Measurements from ENCODE around the gene RBBP5. TPM values are rescaled to one million over a fixed set of nuclear protein-coding genes. Genes with fewer than 3 reads are reported as not detected.

Gene RBBP5
- total RNA-seq, 1 donor from 2014 or later: 14.7 TPM

DNA sequence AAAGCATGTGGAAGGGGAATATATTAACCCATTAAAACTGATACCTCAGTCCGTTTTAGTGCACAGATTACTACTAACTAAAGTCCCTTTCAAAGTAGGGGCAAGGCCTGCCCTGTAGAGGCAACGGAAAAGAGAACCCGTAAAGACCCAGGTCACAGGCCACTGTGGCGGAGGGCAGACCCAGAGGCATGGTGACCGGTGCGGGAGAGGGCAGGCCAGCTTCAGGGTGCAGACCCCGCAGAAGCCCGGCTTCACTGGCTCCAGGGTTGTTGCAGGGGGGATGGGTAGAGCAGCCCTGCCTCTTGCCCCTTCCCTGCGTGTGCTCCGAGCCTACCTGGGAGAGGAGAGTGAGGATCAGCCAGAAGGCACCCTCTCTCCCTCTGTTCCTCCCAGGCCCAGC lies 61.0 kb downstream of the RBBP5 start:
- Mint-ChIP-seq H3K4me1 (ENCODE audit: unreplicated experiment) (peaks cover 3% of the 10 kb centered on the region), H3K27me3 (ENCODE audit: unreplicated experiment) (peaks cover 6% of the 10 kb centered on the region), H3K4me3 (ENCODE audit: unreplicated experiment) (no peak overlapping the region), H3K36me3 (ENCODE audit: unreplicated experiment) (no peaks in the 10 kb centered on the region), H3K27ac (ENCODE audit: unreplicated experiment) (no peak overlapping the region), H3K9me3 (ENCODE audit: unreplicated experiment) (no peaks in the 10 kb centered on the region)
- no peak for DNase-seq (ENCODE audit: extremely low spot score, unreplicated experiment)
- TF ChIP-seq, protein P1, sequence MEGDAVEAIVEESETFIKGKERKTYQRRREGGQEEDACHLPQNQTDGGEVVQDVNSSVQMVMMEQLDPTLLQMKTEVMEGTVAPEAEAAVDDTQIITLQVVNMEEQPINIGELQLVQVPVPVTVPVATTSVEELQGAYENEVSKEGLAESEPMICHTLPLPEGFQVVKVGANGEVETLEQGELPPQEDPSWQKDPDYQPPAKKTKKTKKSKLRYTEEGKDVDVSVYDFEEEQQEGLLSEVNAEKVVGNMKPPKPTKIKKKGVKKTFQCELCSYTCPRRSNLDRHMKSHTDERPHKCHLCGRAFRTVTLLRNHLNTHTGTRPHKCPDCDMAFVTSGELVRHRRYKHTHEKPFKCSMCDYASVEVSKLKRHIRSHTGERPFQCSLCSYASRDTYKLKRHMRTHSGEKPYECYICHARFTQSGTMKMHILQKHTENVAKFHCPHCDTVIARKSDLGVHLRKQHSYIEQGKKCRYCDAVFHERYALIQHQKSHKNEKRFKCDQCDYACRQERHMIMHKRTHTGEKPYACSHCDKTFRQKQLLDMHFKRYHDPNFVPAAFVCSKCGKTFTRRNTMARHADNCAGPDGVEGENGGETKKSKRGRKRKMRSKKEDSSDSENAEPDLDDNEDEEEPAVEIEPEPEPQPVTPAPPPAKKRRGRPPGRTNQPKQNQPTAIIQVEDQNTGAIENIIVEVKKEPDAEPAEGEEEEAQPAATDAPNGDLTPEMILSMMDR (IDR thresholded peaks at IDR 0.05): no peak

DNA sequence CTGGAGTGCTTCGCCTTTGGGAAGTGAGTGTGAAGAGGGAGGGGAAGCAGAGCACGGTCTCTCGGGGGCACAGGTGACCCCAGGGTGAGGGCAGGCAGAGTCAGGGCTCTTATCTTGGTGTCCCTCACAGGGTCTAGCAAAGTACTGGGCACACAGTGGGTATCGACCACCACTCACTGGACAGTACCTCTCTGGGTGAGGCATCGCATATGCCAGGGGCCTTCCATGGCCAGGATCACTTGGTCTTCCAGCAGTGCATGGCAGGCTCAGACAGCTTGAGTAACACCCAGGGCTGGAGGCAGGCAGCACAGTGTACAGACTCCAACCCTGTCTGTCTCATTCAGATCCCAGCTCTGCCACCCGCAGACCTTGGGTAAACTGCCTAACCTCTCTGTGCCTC lies 62.1 kb downstream of the RBBP5 start:
- TF ChIP-seq, protein P1 (IDR thresholded peaks at IDR 0.05): no peak
- Mint-ChIP-seq H3K9me3 (ENCODE audit: unreplicated experiment) (no peaks in the 10 kb centered on the region), H3K4me1 (ENCODE audit: unreplicated experiment) (peaks cover 3% of the 10 kb centered on the region), H3K4me3 (ENCODE audit: unreplicated experiment) (no peak overlapping the region), H3K36me3 (ENCODE audit: unreplicated experiment) (no peaks in the 10 kb centered on the region), H3K27me3 (ENCODE audit: unreplicated experiment) (peaks cover 14% of the 10 kb centered on the region), H3K27ac (ENCODE audit: unreplicated experiment) (no peak overlapping the region)
- DNase-seq (ENCODE audit: extremely low spot score, unreplicated experiment): no peak

DNA sequence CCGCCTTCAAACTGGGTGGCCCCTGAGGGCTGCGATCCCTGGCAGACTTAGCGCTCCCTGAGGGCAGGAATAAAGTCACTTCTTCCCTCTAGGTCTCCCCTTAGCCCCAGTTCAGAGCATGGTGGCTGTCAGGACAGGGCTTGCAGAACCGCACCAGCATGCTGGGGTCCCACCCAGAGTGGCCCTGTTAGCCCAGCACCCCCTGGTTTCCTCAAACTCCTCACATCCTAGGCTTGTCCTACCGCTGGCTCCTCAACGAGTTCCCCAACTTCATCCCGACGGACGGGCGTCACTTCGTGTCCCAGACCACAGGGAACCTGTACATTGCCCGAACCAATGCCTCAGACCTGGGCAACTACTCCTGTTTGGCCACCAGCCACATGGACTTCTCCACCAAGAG lies 62.9 kb downstream of the RBBP5 start:
- H3K27me3 Mint-ChIP-seq (ENCODE audit: unreplicated experiment): peaks cover 14% of the 10 kb centered on the region
- TF ChIP-seq, protein P1 (IDR thresholded peaks at IDR 0.05): no peak
- H3K36me3 Mint-ChIP-seq (ENCODE audit: unreplicated experiment): no peaks in the 10 kb centered on the region
- no peak overlapping the region for H3K4me3 Mint-ChIP-seq (ENCODE audit: unreplicated experiment)
- DNase-seq (ENCODE audit: extremely low spot score, unreplicated experiment): no peak
- H3K4me1 Mint-ChIP-seq (ENCODE audit: unreplicated experiment): peaks cover 3% of the 10 kb centered on the region
- H3K27ac Mint-ChIP-seq (ENCODE audit: unreplicated experiment): no peak overlapping the region
- no peaks in the 10 kb centered on the region for H3K9me3 Mint-ChIP-seq (ENCODE audit: unreplicated experiment)

DNA sequence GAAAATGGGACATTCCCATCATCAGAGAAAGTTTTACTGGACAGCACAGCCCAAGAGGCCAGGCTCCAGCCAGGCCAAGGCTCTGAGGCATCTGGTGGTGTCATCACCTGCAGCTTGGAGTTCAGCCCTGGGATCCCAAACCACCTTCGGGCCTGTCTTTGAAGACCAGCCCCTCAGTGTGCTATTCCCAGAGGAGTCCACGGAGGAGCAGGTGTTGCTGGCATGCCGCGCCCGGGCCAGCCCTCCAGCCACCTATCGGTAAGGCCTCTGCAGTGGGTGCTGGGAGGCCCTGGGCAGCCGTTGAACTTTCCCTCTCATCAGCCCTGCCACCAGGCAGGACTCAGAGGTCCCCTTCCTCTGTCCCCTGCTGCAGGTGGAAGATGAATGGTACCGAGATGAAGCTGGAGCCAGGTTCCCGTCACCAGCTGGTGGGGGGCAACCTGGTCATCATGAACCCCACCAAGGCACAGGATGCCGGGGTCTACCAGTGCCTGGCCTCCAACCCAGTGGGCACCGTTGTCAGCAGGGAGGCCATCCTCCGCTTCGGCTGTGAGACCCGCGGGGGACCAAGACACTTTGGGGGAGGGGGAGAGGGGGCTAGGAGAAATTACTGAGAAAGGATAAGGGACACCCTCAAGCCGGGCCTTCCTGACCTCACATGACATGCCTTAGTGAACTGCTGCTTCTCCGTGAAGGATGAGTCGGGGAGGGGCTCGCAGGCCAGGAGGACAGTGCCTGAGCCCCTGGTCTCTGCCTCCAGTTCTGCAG lies 63.8 kb downstream of the RBBP5 start:
- no peaks in the 10 kb centered on the region for H3K36me3 Mint-ChIP-seq (ENCODE audit: unreplicated experiment)
- TF ChIP-seq, protein P1 (IDR thresholded peaks at IDR 0.05): no peak
- no peak for DNase-seq (ENCODE audit: extremely low spot score, unreplicated experiment)
- H3K4me3 Mint-ChIP-seq (ENCODE audit: unreplicated experiment): no peak overlapping the region
- no peaks in the 10 kb centered on the region for H3K9me3 Mint-ChIP-seq (ENCODE audit: unreplicated experiment)
- H3K4me1 Mint-ChIP-seq (ENCODE audit: unreplicated experiment): peaks cover 3% of the 10 kb centered on the region
- H3K27ac Mint-ChIP-seq (ENCODE audit: unreplicated experiment): no peak overlapping the region
- H3K27me3 Mint-ChIP-seq (ENCODE audit: unreplicated experiment): peaks cover 18% of the 10 kb centered on the region

DNA sequence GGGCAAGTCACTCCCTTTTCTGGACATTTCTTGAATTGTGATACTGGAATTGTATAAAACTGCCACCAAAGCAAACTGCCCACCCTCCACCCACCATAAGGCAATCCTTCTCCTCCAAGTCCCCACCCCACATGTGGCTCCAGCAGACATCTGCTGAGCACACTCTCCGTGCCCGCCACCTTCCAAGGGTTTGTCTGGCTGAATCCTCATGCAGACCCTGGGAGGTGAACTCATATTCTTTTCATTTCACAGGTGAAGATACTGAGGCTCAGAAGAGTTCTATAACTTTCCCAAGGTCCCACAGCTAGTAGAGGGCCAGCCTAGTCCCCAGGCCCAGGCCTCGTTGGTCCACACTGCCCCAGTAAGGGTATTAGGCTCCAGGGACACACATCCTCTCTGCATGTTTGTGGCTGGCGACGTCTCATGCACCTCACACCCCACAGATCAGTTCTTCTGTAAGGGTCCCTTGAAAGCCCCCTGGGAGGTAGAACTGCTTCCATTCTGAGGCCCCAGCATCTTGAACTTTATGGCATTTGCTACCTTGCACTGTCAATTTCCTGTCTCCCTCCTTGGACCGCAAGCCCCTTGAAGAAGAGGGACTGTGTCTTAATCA lies 64.7 kb downstream of the RBBP5 start:
- DNase-seq (ENCODE audit: extremely low spot score, unreplicated experiment): no peak
- Mint-ChIP-seq H3K9me3 (ENCODE audit: unreplicated experiment) (no peaks in the 10 kb centered on the region), H3K27me3 (ENCODE audit: unreplicated experiment) (peaks cover 15% of the 10 kb centered on the region), H3K4me3 (ENCODE audit: unreplicated experiment) (no peak overlapping the region), H3K4me1 (ENCODE audit: unreplicated experiment) (peaks cover 3% of the 10 kb centered on the region), H3K27ac (ENCODE audit: unreplicated experiment) (no peak overlapping the region), H3K36me3 (ENCODE audit: unreplicated experiment) (no peaks in the 10 kb centered on the region)
- TF ChIP-seq, protein P1 (IDR thresholded peaks at IDR 0.05): no peak
